B cell (primary cell): ENCODE results near the gene ZNHIT2. TPM values are rescaled to one million over a fixed set of nuclear protein-coding genes. Genes with fewer than 3 reads are reported as not detected.

Experiments
- ATAC-seq: fragments of 200-7000 bp; cut with Tn5 transposase; one replicate; pipeline ENCODE4 v1.10.0; 2021; ENCODE audit warnings: low read depth, mild to moderate bottlenecking, moderate number of reproducible peaks, moderate library complexity
- CTCF ChIA-PET: fragments of 350-600 bp; sonication (Branson Sonifier 250); formaldehyde crosslinking; loops from one replicate; lab custom pipeline; 2021; ENCODE audit warnings: antibody characterized with exemption, inconsistent platforms; lab: Charles Lee
- POLR2A ChIA-PET: fragments of 350-600 bp; sonication (Branson Sonifier 250); formaldehyde crosslinking; loops from one replicate; lab custom pipeline; 2021; ENCODE audit warnings: antibody characterized with exemption; lab: Charles Lee
- DNase-seq: peaks from one replicate; pipeline ENCODE4 v3.0.0; 2013
- H2AFZ ChIP-seq: 2 replicates; pipeline ENCODE4 v1.6.1; 2012; ENCODE audit warnings: mild to moderate bottlenecking, low read depth, low read length; ENCODE audit not compliant: insufficient read depth, poor library complexity, severe bottlenecking
- H3K27ac ChIP-seq, 2 donors: 1 replicate in 1 of 2; 2 replicates in 1 of 2; pipeline ENCODE4 v1.5.1; 2012 to 2013; ENCODE audit warnings: low read length in 2 of 2, mild to moderate bottlenecking in 2 of 2, moderate library complexity in 1 of 2
- H3K27me3 ChIP-seq, 4 experiments: fragments of 200-600 bp in 1 of 4; sonication (generic) in 1 of 4; replicated peaks in 1 of 4; 1 replicate in 2 of 4; 2 replicates in 2 of 4; pipeline versions ENCODE4 v1.6.1 to v1.7.0; 2013 to 2016; ENCODE audit warnings: low read length in 3 of 4, mild to moderate bottlenecking in 2 of 4, mixed read lengths in 1 of 4, moderate library complexity in 1 of 4; ENCODE audit not compliant: insufficient read depth in 4 of 4, control insufficient read depth in 3 of 4; ENCODE audit errors: control extremely low read depth in 1 of 4
- H3K36me3 ChIP-seq, 2 experiments: replicated peaks in 1 of 2; 1 replicate in 1 of 2; 2 replicates in 1 of 2; pipeline versions ENCODE4 v1.6.1 to v1.7.1; 2013; ENCODE audit warnings: low read length in 1 of 2; ENCODE audit not compliant: insufficient read depth in 2 of 2, control insufficient read depth in 1 of 2; ENCODE audit errors: control extremely low read depth in 1 of 2, extremely low read depth in 1 of 2
- H3K4me1 ChIP-seq, 2 donors: fragments of 200-600 bp in 1 of 2; sonication (generic) in 1 of 2; 1 replicate in 1 of 2; 2 replicates in 1 of 2; pipeline versions ENCODE4 v1.5.1 to v1.6.1; 2013 to 2017; ENCODE audit warnings: low read length in 2 of 2; ENCODE audit not compliant: control insufficient read depth in 2 of 2, insufficient read depth in 2 of 2
- H3K4me2 ChIP-seq: replicated peaks from 2 replicates; pipeline ENCODE3; 2012; ENCODE audit warnings: mild to moderate bottlenecking, low read depth, low read length; ENCODE audit not compliant: poor library complexity, severe bottlenecking
- H3K4me3 ChIP-seq, 5 experiments: fragments of 200-600 bp in 1 of 5; sonication (generic) in 1 of 5; 1 replicate in 3 of 5; 2 replicates in 2 of 5; pipeline versions ENCODE4 v1.5.1 to v1.7.0; 2011 to 2016; ENCODE audit warnings: low read length in 4 of 5, mild to moderate bottlenecking in 4 of 5, low read depth in 2 of 5, control low read depth in 1 of 5, moderate library complexity in 1 of 5; ENCODE audit not compliant: insufficient read depth in 1 of 5; ENCODE audit errors: control extremely low read depth in 1 of 5, extremely low read depth in 1 of 5
- H3K79me2 ChIP-seq: fragments of 200-600 bp; sonication (generic); one replicate; pipeline ENCODE4 v1.6.0; 2016; ENCODE audit warnings: low read length; ENCODE audit not compliant: control insufficient read depth, insufficient read depth
- H3K9ac ChIP-seq: fragments of 200-600 bp; sonication (generic); 2 replicates; pipeline ENCODE4 v1.6.1; 2017; ENCODE audit warnings: mild to moderate bottlenecking, low read length, moderate library complexity
- H3K9me3 ChIP-seq, 3 donors: one replicate each; pipeline versions ENCODE4 v1.6.1 to v1.7.1; 2013; ENCODE audit warnings: low read length in 2 of 3; ENCODE audit not compliant: control insufficient read depth in 2 of 3, insufficient read depth in 1 of 3; ENCODE audit errors: control extremely low read depth in 1 of 3
- H4K20me1 ChIP-seq: 2 replicates; pipeline ENCODE4 v1.6.0; 2012; ENCODE audit warnings: mild to moderate bottlenecking, low read length; ENCODE audit not compliant: insufficient read depth, control insufficient read depth, poor library complexity, severe bottlenecking
- H3K27ac Mint-ChIP-seq: one replicate; pipeline ENCODE4 v1.8.0; 2021; ENCODE audit warnings: mixed read lengths
- H3K27me3 Mint-ChIP-seq: one replicate; pipeline ENCODE4 v1.8.0; 2021; ENCODE audit warnings: mixed read lengths
- H3K4me1 Mint-ChIP-seq: one replicate; pipeline ENCODE4 v1.8.0; 2021; ENCODE audit warnings: mixed read lengths
- H3K4me3 Mint-ChIP-seq: one replicate; pipeline ENCODE4 v1.8.0; 2021; ENCODE audit warnings: mixed read lengths
- H3K9me3 Mint-ChIP-seq: one replicate; pipeline ENCODE4 v1.8.0; 2022; ENCODE audit warnings: mixed read lengths; ENCODE audit not compliant: insufficient read depth
- CTCF ChIP-seq: fragments of 200-600 bp; IDR thresholded peaks from one replicate; pipeline ENCODE4 v1.8.0; 2022; ENCODE audit warnings: antibody characterized with exemption, mild to moderate bottlenecking
- EZH2 ChIP-seq: IDR thresholded peaks from 2 replicates; pipeline ENCODE4 v1.6.1; 2012; ENCODE audit warnings: borderline replicate concordance, low read depth, mild to moderate bottlenecking, moderate library complexity, low read length; ENCODE audit not compliant: insufficient read depth, poor library complexity, severe bottlenecking
- WGBS: methylation state at CpG from one replicate; pipeline ENCODE4 v1.1.5; 2013; ENCODE audit warnings: missing lambda C conversion rate; ENCODE audit not compliant: insufficient coverage; 5-methylcytosine and 5-hydroxymethylcytosine counted together
- intact Hi-C: fragments of 100-400 bp; cut with micrococcal nuclease; formaldehyde crosslinking; loops from one replicate; pipeline ENCODE4 v1.10.0; 2022
- polyA minus RNA-seq: library from RNA; depleted of rRNA, polyadenylated mRNA; stranded (reverse); fragments of >200 nt; gene quantifications from 2 replicates; pipeline ENCODE4 v1.2.3, GENCODE V29; 2012
- polyA plus RNA-seq: library from polyadenylated mRNA; depleted of rRNA; stranded (reverse); fragments of >200 nt; gene quantifications from 2 replicates; pipeline ENCODE4 v1.2.3, GENCODE V29; 2012
- total RNA-seq, 2 donors: library from RNA; stranded (reverse); fragments of 120-200 nt in 1 of 2; gene quantifications; 1 replicate in 1 of 2; 2 replicates in 1 of 2; pipeline versions ENCODE4 v1.2.3 to v1.2.4, GENCODE V29; 2013 to 2022

Gene ZNHIT2
- 14.1 and 14.5 TPM in 2 replicates for total RNA-seq
- total RNA-seq (2013): 9.2 TPM
- 2.0 and 6.2 TPM in 2 replicates for polyA plus RNA-seq
- 9.8 and 14.7 TPM in 2 replicates for polyA minus RNA-seq

DNA sequence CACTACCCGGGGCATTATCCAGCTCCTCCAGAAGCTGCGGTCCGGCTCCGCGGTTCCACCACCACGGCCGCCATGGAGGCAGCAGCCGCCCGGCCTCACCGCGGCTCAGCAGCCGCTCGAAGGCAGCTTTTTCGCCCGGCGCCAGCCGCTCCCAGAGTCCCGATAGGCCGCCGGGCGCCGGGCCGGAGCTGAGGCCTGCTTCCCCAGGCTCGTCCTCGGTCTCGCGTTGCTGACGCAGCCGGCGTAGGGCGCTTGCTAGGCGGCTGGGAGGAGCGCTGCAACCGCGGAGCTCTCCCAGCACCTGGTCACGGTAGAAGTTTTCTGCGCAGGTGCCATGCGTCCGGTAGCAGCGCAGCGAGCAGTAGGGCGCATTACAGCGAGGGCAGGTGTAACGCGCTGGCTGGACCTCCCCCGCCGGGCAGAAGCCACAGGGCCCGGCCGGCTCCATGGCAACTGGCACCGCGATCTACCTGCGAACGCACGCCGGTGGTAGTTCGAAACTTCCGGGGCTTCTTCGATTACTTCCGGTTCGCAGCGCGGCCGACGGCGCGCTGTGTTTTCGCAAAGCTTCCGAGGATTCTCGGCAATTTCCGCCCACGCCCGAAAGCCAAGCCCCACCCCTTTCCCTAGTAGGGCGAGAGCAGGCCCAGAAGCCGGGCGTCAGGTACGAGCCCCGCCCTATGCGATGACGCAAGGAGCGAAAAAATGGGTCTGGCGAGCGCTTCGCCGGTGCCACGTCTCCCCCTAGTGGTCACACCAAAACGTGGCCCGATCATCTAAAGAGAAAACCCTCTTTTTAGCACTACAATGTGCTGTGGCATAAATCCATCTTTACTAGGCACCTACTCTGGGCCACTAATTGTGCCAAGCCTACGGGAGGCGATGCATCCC is at the start of gene ZNHIT2:
Gene ZNHIT2 (minus strand): TSS at position 496 of the 891 bp plus-strand sequence. CDS start 48 bp downstream, at position 448.
- Mint-ChIP-seq H3K27me3 (no peaks in the 10 kb centered on the region), H3K4me3 (peak within 1 kb of the TSS; percentile 91), H3K27ac (peak within 1 kb of the TSS; percentile 91), H3K9me3 (no peaks in the 10 kb centered on the region), H3K4me1 (peaks cover 71% of the 10 kb centered on the region)
- H3K27ac ChIP-seq: peak within 1 kb of the TSS; percentile 69 to 96
- peaks cover 78% of the 10 kb centered on the region for H3K79me2 ChIP-seq
- peak within 1 kb of the TSS; percentile 84 for H3K9ac ChIP-seq
- peaks cover 0 to 42% of the 10 kb centered on the region in 2 experiments for H3K36me3 ChIP-seq
- H3K27me3 ChIP-seq: no peaks in the 10 kb centered on the region
- CTCF ChIA-PET: interaction anchor here (0.7 to 5.0 kb wide), 14 partner anchors 8 to 429 kb away, joined by 3 to 47 read pairs (median 12); partner anchors contain the start of genes ARL2, CAPN1, CDC42BPG and SPDYC
- under 1% methylated on average over 89 of the region's 89 CpGs for WGBS
- TF ChIP-seq EZH2 (no peak), CTCF (peak; percentile 92)
- POLR2A ChIA-PET: interaction anchor here (0.6 to 7.3 kb wide), 13 partner anchors 9 to 885 kb away, joined by 3 to 160 read pairs (median 4); partner anchors contain the start of genes ARL2, CAPN1, MUS81 and POLA2
- H2AFZ ChIP-seq: peak within 1 kb of the TSS; percentile 58
- peaks cover 38 to 60% of the 10 kb centered on the region in 2 donors for H3K4me1 ChIP-seq
- peaks cover 31% of the 10 kb centered on the region for H4K20me1 ChIP-seq
- ATAC-seq (peak; percentile 74), DNase-seq (peak; percentile 100)
- peak within 1 kb of the TSS; percentile 96 for H3K4me2 ChIP-seq
- H3K9me3 ChIP-seq: no peaks in the 10 kb centered on the region
- H3K4me3 ChIP-seq: peak within 1 kb of the TSS; percentile 0 to 80 (median 80)
- intact Hi-C loops: loop anchor here (1.0 to 10.0 kb wide), 9 partner anchors 15 to 497 kb away; partner anchors contain the start of genes ATG2A, CDCA5, MAP3K11 and PCNX3
